ENCODE data around the gene DLG2. TPM values are rescaled to one million over a fixed set of nuclear protein-coding genes. Genes with fewer than 3 reads are reported as not detected.

The DLG2 gene
- total and polyA plus RNA-seq, 2 of the 8 experiments (the other 6 are each of a cell fraction or from before 2014, with no cell fraction given) = 1.7 to 14.3 TPM

DNA sequence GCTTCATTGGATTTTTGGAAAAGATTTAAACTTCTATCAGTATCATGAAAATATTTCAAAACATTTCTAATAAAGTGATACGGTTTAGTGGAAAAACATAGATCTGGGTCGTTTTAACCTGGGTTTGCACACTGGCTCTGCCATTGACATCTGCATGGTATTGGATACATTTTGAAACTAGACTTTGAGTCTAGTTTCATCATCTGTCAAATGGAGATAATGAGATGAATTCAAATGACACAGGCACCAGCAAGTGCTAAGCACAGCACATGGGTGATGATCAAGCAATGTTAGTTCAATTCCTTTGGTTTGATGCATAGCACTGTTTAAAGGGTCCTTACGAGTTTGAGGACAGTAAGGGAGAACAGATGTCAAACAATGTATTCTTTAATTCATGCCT lies 1522.0 kb downstream of the DLG2 start (continued):
- TF ChIP-seq CHD7 (IDR thresholded peaks at IDR 0.05; ENCODE audit: insufficient replicate concordance, low read length) = no peak
- TF ChIP-seq SIRT6 (IDR thresholded peaks at IDR 0.05; ENCODE audit: low read length) = no peak
- no peak for TF ChIP-seq GABPA (IDR thresholded peaks at IDR 0.05; ENCODE audit: borderline replicate concordance, insufficient read depth, low read length)
